Measurements from ENCODE around the gene PHF20.

The PHF20 gene

GRCh38 chr20:35866418-35867202 lies 94.8 kb downstream of the PHF20 start:
- Histone ChIP-seq H3K4me3 (ENCODE audit: low read depth, low read length) (no peak overlapping the region), H4K91ac (ENCODE audit: low read depth, low read length) (no peak overlapping the region), H3K9me3 (ENCODE audit: insufficient read depth, low read depth, low read length) (no peaks in the 10 kb centered on the region), H3K4me1 (ENCODE audit: control insufficient read depth in 1 of 2, insufficient read depth in 2 of 2, low read length in 2 of 2) (peaks cover 0 to 2% of the 10 kb centered on the region in 2 experiments), H2BK120ac (ENCODE audit: insufficient read depth, low read length, poor library complexity) (no peak overlapping the region), H4K8ac (ENCODE audit: low read depth, low read length) (no peak overlapping the region), H3K18ac (ENCODE audit: low read length) (no peak overlapping the region), H2BK12ac (ENCODE audit: low read length) (no peak overlapping the region), H3K27ac (ENCODE audit: low read depth, low read length) (no peak overlapping the region), H3K14ac (ENCODE audit: low read length) (no peak overlapping the region), H2AK5ac (ENCODE audit: low read length) (no peak overlapping the region), H4K12ac (ENCODE audit: low read depth, low read length) (no peak overlapping the region), H3K36me3 (ENCODE audit: control insufficient read depth in 1 of 2, insufficient read depth in 2 of 2, low read length in 2 of 2) (peaks cover 0 to 5% of the 10 kb centered on the region in 2 experiments), H2AFZ (ENCODE audit: insufficient read depth, low read length, poor library complexity) (no peak overlapping the region), H3K4ac (ENCODE audit: low read depth, low read length) (no peak overlapping the region), H2BK5ac (ENCODE audit: low read depth, low read length, poor library complexity) (no peak overlapping the region), H3K79me1 (ENCODE audit: low read length) (peaks cover 1% of the 10 kb centered on the region), H3K9ac (ENCODE audit: low read length) (no peak overlapping the region), H3K4me2 (ENCODE audit: low read length) (no peak overlapping the region), H3K23ac (ENCODE audit: low read length) (no peak overlapping the region), H3K79me2 (ENCODE audit: control insufficient read depth, insufficient read depth, low read length, poor library complexity) (no peaks in the 10 kb centered on the region), H3K27me3 (ENCODE audit: insufficient read depth, low read length) (no peaks in the 10 kb centered on the region)
- DNase-seq, result peak; percentile 42 to 74
- no CpG with 5 or more reads among the region's 1 CpG for WGBS (ENCODE audit: extremely low coverage, insufficient coverage, insufficient read length)

- H2BK12ac ChIP-seq (ENCODE audit: low read length), result no peak overlapping the region
- H4K8ac ChIP-seq (ENCODE audit: low read depth, low read length), result no peak overlapping the region
- H3K36me3 ChIP-seq (ENCODE audit: control insufficient read depth in 1 of 2, insufficient read depth in 2 of 2, low read length in 2 of 2), result peaks cover 0 to 5% of the 10 kb centered on the region in 2 experiments
- no peak overlapping the region for H4K12ac ChIP-seq (ENCODE audit: low read depth, low read length)
- H2AK5ac ChIP-seq (ENCODE audit: low read length), result no peak overlapping the region
- no peak overlapping the region for H3K4me3 ChIP-seq (ENCODE audit: low read depth, low read length)
- H3K4ac ChIP-seq (ENCODE audit: low read depth, low read length), result no peak overlapping the region
- H3K4me1 ChIP-seq (ENCODE audit: control insufficient read depth in 1 of 2, insufficient read depth in 2 of 2, low read length in 2 of 2), result peaks cover 3 to 6% of the 10 kb centered on the region in 2 experiments
- no peak overlapping the region for H3K4me2 ChIP-seq (ENCODE audit: low read length)
- no peak overlapping the region for H3K9ac ChIP-seq (ENCODE audit: low read length)
- no peaks in the 10 kb centered on the region for H3K27me3 ChIP-seq (ENCODE audit: insufficient read depth, low read length)
- H2BK5ac ChIP-seq (ENCODE audit: low read depth, low read length, poor library complexity), result no peak overlapping the region
- peaks cover 3% of the 10 kb centered on the region for H3K79me2 ChIP-seq (ENCODE audit: control insufficient read depth, insufficient read depth, low read length, poor library complexity)
- H3K14ac ChIP-seq (ENCODE audit: low read length), result no peak overlapping the region
- WGBS (ENCODE audit: extremely low coverage, insufficient coverage, insufficient read length), result no CpG with 5 or more reads among the region's 7 CpGs
- no peak overlapping the region for H3K27ac ChIP-seq (ENCODE audit: low read depth, low read length)
- H3K23ac ChIP-seq (ENCODE audit: low read length), result no peak overlapping the region
- peak; percentile 38 to 67 for DNase-seq
- H2BK120ac ChIP-seq (ENCODE audit: insufficient read depth, low read length, poor library complexity), result no peak overlapping the region
- no peak overlapping the region for H2AFZ ChIP-seq (ENCODE audit: insufficient read depth, low read length, poor library complexity)
- no peaks in the 10 kb centered on the region for H3K9me3 ChIP-seq (ENCODE audit: insufficient read depth, low read depth, low read length)
- H4K91ac ChIP-seq (ENCODE audit: low read depth, low read length), result no peak overlapping the region
- H3K79me1 ChIP-seq (ENCODE audit: low read length), result peaks cover 7% of the 10 kb centered on the region
- H3K18ac ChIP-seq (ENCODE audit: low read length), result no peak overlapping the region
Observed at GRCh38 chr20:35870541-35871258, 98.9 kb downstream of the PHF20 start.

GRCh38 chr20:35871259-35871771 lies 99.5 kb downstream of the PHF20 start:
- H3K79me2 ChIP-seq (ENCODE audit: control insufficient read depth, insufficient read depth, low read length, poor library complexity), result peaks cover 3% of the 10 kb centered on the region
- peaks cover 0 to 2% of the 10 kb centered on the region in 2 experiments for H3K36me3 ChIP-seq (ENCODE audit: control insufficient read depth in 1 of 2, insufficient read depth in 2 of 2, low read length in 2 of 2)
- WGBS (ENCODE audit: extremely low coverage, insufficient coverage, insufficient read length), result no CpG with 5 or more reads among the region's 5 CpGs
- H3K4me3 ChIP-seq (ENCODE audit: low read depth, low read length), result no peak overlapping the region
- H3K79me1 ChIP-seq (ENCODE audit: low read length), result peaks cover 7% of the 10 kb centered on the region
- no peak overlapping the region for H3K4ac ChIP-seq (ENCODE audit: low read depth, low read length)
- no peak overlapping the region for H3K27ac ChIP-seq (ENCODE audit: low read depth, low read length)
- H2AFZ ChIP-seq (ENCODE audit: insufficient read depth, low read length, poor library complexity), result no peak overlapping the region
- H3K9me3 ChIP-seq (ENCODE audit: insufficient read depth, low read depth, low read length), result no peaks in the 10 kb centered on the region
- no peak overlapping the region for H3K18ac ChIP-seq (ENCODE audit: low read length)
- peaks cover 3 to 6% of the 10 kb centered on the region in 2 experiments for H3K4me1 ChIP-seq (ENCODE audit: control insufficient read depth in 1 of 2, insufficient read depth in 2 of 2, low read length in 2 of 2)
- H2BK120ac ChIP-seq (ENCODE audit: insufficient read depth, low read length, poor library complexity), result no peak overlapping the region
- no peak overlapping the region for H2BK12ac ChIP-seq (ENCODE audit: low read length)
- no peak overlapping the region for H3K14ac ChIP-seq (ENCODE audit: low read length)
- H3K4me2 ChIP-seq (ENCODE audit: low read length), result no peak overlapping the region
- H4K12ac ChIP-seq (ENCODE audit: low read depth, low read length), result no peak overlapping the region
- no peak overlapping the region for H4K91ac ChIP-seq (ENCODE audit: low read depth, low read length)
- DNase-seq, result no peak
- H2AK5ac ChIP-seq (ENCODE audit: low read length), result no peak overlapping the region
- H3K9ac ChIP-seq (ENCODE audit: low read length), result no peak overlapping the region
- no peaks in the 10 kb centered on the region for H3K27me3 ChIP-seq (ENCODE audit: insufficient read depth, low read length)
- H2BK5ac ChIP-seq (ENCODE audit: low read depth, low read length, poor library complexity), result no peak overlapping the region
- H4K8ac ChIP-seq (ENCODE audit: low read depth, low read length), result no peak overlapping the region
- no peak overlapping the region for H3K23ac ChIP-seq (ENCODE audit: low read length)

- H4K8ac ChIP-seq (ENCODE audit: low read depth, low read length), result no peak overlapping the region
- H3K27me3 ChIP-seq (ENCODE audit: insufficient read depth, low read length), result no peaks in the 10 kb centered on the region
- no peak overlapping the region for H2BK5ac ChIP-seq (ENCODE audit: low read depth, low read length, poor library complexity)
- H3K79me1 ChIP-seq (ENCODE audit: low read length), result peaks cover 6% of the 10 kb centered on the region
- H3K9ac ChIP-seq (ENCODE audit: low read length), result no peak overlapping the region
- H3K27ac ChIP-seq (ENCODE audit: low read depth, low read length), result peak overlapping the region; percentile 11
- no peak for DNase-seq
- no peak overlapping the region for H3K4ac ChIP-seq (ENCODE audit: low read depth, low read length)
- H3K23ac ChIP-seq (ENCODE audit: low read length), result no peak overlapping the region
- H3K4me3 ChIP-seq (ENCODE audit: low read depth, low read length), result no peak overlapping the region
- no peak overlapping the region for H3K18ac ChIP-seq (ENCODE audit: low read length)
- H3K4me1 ChIP-seq (ENCODE audit: control insufficient read depth in 1 of 2, insufficient read depth in 2 of 2, low read length in 2 of 2), result peaks cover 4 to 6% of the 10 kb centered on the region in 2 experiments
- WGBS (ENCODE audit: extremely low coverage, insufficient coverage, insufficient read length), result no CpG with 5 or more reads among the region's 3 CpGs
- H2AFZ ChIP-seq (ENCODE audit: insufficient read depth, low read length, poor library complexity), result no peak overlapping the region
- peaks cover 3% of the 10 kb centered on the region for H3K79me2 ChIP-seq (ENCODE audit: control insufficient read depth, insufficient read depth, low read length, poor library complexity)
- H4K91ac ChIP-seq (ENCODE audit: low read depth, low read length), result no peak overlapping the region
- H2AK5ac ChIP-seq (ENCODE audit: low read length), result no peak overlapping the region
- H4K12ac ChIP-seq (ENCODE audit: low read depth, low read length), result no peak overlapping the region
- no peak overlapping the region for H3K4me2 ChIP-seq (ENCODE audit: low read length)
- no peak overlapping the region for H2BK120ac ChIP-seq (ENCODE audit: insufficient read depth, low read length, poor library complexity)
- no peaks in the 10 kb centered on the region for H3K36me3 ChIP-seq (ENCODE audit: control insufficient read depth in 1 of 2, insufficient read depth in 2 of 2, low read length in 2 of 2)
- no peak overlapping the region for H3K14ac ChIP-seq (ENCODE audit: low read length)
- no peak overlapping the region for H2BK12ac ChIP-seq (ENCODE audit: low read length)
- H3K9me3 ChIP-seq (ENCODE audit: insufficient read depth, low read depth, low read length), result no peaks in the 10 kb centered on the region
Observed at GRCh38 chr20:35876033-35876320, 104.2 kb downstream of the PHF20 start.
